GM10248 (cell line): ENCODE data around the gene LYRM4.
"Not testable (repeated sequence)": the region's sequence is repeated elsewhere in the genome, so short reads cannot be mapped to it uniquely, and the experiment has no call there.

ENCODE experiments used
- CTCF ChIA-PET: fragments of 300-600 bp; sonication (Branson Sonifier 250); formaldehyde crosslinking; extraction: SDS; loops from one replicate; lab custom pipeline; 2021; ENCODE audit warnings: antibody characterized with exemption; lab: Yijun Ruan, JAX
- POLR2A ChIA-PET: fragments of 350-650 bp; sonication (Branson Sonifier 250); formaldehyde crosslinking; extraction: SDS; loops from one replicate; lab custom pipeline; 2020; ENCODE audit warnings: antibody characterized with exemption; lab: Yijun Ruan, JAX
- DNase-seq: peaks from one replicate; pipeline ENCODE4 v3.0.0; 2012; ENCODE audit errors: extremely low spot score
- TF ChIP-seq, protein P1 (sequence below): IDR thresholded peaks from 2 replicates; pipeline ENCODE4 v1.5.1; 2012; ENCODE audit warnings: mild to moderate bottlenecking, low read depth; ENCODE audit errors: extremely low read depth, missing control alignments, control extremely low read depth

The LYRM4 gene

GRCh38 chr6:5068153-5068751 lies 192.5 kb downstream of the LYRM4 start:
- no peak for DNase-seq
- TF ChIP-seq, protein P1, sequence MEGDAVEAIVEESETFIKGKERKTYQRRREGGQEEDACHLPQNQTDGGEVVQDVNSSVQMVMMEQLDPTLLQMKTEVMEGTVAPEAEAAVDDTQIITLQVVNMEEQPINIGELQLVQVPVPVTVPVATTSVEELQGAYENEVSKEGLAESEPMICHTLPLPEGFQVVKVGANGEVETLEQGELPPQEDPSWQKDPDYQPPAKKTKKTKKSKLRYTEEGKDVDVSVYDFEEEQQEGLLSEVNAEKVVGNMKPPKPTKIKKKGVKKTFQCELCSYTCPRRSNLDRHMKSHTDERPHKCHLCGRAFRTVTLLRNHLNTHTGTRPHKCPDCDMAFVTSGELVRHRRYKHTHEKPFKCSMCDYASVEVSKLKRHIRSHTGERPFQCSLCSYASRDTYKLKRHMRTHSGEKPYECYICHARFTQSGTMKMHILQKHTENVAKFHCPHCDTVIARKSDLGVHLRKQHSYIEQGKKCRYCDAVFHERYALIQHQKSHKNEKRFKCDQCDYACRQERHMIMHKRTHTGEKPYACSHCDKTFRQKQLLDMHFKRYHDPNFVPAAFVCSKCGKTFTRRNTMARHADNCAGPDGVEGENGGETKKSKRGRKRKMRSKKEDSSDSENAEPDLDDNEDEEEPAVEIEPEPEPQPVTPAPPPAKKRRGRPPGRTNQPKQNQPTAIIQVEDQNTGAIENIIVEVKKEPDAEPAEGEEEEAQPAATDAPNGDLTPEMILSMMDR: no peak
- POLR2A ChIA-PET: no interaction called here
- CTCF ChIA-PET: no interaction called here

DNA sequence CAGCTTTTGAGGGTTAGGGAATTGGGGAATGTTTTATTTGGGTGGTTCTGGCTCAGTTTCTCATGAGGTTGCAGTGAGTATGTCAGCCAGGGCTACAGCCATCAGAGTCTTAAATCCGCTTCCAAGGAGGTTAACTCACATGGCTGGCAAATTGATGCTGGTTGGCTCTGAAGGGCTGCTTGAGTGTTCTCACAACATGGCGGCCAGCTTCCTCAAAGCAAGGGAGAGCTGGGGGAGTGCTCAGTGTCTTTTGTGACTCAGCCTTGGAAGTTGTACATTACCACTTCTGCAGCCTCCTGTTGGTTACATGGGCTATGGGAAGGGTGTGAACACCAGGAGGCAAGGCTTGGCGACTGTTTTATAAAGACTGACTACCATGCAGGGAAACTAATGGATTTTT lies 193.4 kb downstream of the LYRM4 start:
- POLR2A ChIA-PET: no interaction called here
- TF ChIP-seq, protein P1: no peak
- no peak for DNase-seq
- CTCF ChIA-PET: interaction anchor here (1.0 kb wide), 1 partner anchor 10 kb away, joined by 3 read pairs; no protein-coding TSS in a partner anchor

- TF ChIP-seq, protein P1: no peak
- no peak for DNase-seq
- ChIA-PET CTCF (interaction anchor here (1.0 kb wide), 1 partner anchor 9 kb away, joined by 3 read pairs; no protein-coding TSS in a partner anchor), POLR2A (no interaction called here)
Observed at GRCh38 chr6:5066456-5067093, 194.2 kb downstream of the LYRM4 start.

GRCh38 chr6:5063617-5064016 lies 197.1 kb downstream of the LYRM4 start:
- POLR2A ChIA-PET: no interaction called here
- TF ChIP-seq, protein P1: no peak
- CTCF ChIA-PET: interaction anchor here (0.9 kb wide), 1 partner anchor 22 kb away, joined by 3 read pairs; the partner anchor contains the start of gene PPP1R3G
- DNase-seq: no peak

DNA sequence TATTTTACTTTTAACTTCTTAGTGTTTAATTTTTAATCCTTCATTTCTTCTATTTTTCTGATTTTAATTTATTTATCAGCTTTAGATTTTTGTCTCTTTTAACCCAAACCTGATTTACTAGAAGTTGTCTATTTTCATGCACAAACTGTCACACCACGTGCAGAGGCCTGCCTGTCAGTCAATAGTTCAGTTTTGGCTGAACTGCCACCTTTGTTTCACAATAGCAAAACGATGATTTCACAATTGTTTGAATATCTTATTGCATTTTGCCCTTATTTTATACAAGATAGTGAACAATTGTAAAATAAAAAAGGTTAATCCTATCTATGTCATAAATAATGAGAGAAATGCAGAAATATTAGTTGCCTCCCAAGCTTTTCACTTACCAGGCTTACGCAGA lies 199.6 kb downstream of the LYRM4 start:
- TF ChIP-seq, protein P1: no peak
- CTCF ChIA-PET: interaction anchor here (1.3 kb wide), 1 partner anchor 18 kb away, joined by 3 read pairs; no protein-coding TSS in a partner anchor
- POLR2A ChIA-PET: no interaction called here
- no peak for DNase-seq

- CTCF ChIA-PET: interaction anchor here (1.3 kb wide), 1 partner anchor 19 kb away, joined by 3 read pairs; no protein-coding TSS in a partner anchor
- DNase-seq, POLR2A ChIA-PET: not testable (repeated sequence)
Observed at GRCh38 chr6:5060439-5060838, 200.3 kb downstream of the LYRM4 start.

DNA sequence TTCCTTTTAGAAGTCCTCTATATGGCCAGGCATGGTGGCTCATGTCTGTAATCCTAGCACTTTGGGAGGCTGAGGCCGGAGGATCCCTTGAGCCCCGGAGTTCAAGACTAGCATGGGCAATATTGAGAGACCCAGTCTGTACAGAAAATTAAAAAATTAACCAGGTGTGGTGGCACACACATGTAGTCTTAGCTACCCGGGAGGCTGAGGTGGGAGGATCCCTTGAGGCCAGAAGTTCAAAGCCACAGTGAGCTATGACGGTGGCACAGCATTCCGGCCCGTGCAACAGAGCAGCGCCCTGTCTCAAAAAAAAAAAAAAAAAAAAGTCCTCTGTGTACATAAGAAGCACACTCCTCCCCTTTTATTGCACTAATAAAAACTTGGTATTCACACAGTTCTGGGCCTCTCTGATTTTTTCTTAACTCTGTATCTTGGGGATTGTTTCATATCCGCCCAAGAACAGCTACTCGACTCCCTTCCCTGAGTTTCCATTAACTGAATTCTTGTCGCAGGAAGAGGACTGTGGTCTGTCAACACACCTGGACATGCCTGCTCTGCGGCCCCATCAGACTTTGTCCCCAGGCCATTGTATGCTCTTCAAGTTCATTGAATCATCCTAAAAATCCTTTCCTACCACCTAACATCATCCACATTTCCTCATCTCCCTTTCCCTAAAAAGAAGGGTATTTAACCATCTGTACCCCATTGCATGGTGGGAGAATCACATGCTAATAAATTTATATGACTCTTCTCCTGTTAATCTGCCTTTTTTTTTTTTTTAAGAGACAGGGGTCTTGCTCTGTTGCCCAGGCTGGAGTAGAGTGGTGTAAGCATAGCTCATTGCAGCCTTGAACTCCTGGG lies 201.5 kb downstream of the LYRM4 start:
- no peak for DNase-seq
- TF ChIP-seq, protein P1: no peak
- CTCF ChIA-PET: interaction anchor here (1.1 kb wide), 1 partner anchor 244 kb away, joined by 3 read pairs; no protein-coding TSS in a partner anchor
- POLR2A ChIA-PET: no interaction called here
